ENCODE measurements around the gene ITGB2. TPM values are rescaled to one million over a fixed set of nuclear protein-coding genes. Genes with fewer than 3 reads are reported as not detected.

The ITGB2 gene
- total and polyA plus RNA-seq, 8 donors, result 7.7 to 404 (median 11.2) TPM

- TF ChIP-seq CTCF (IDR thresholded peaks at IDR 0.05), result no peak
- no peak for ATAC-seq
- Histone ChIP-seq H3K27ac (peak overlapping the region in 1 of 2 donors; percentile 51), H3K36me3 (peaks cover 0 to 86% of the 10 kb centered on the region in 2 donors), H3K27me3 (no peaks in the 10 kb centered on the region), H3K9me3 (no peaks in the 10 kb centered on the region), H3K4me3 (no peak overlapping the region), H3K4me1 (peaks cover 5 to 8% of the 10 kb centered on the region in 2 donors)
- peak in 1 of 4 donors; percentile 74 for DNase-seq
- intact Hi-C loops (cut with DNase I), result loop anchor here in 1 of 2 donors (10.0 kb wide), 1 partner anchor 167 kb away; no protein-coding TSS in a partner anchor
Measured at GRCh38 chr21:44957901-44958451, 37.3 kb upstream of the ITGB2 start.

GRCh38 chr21:44957047-44957831, 36.5 kb upstream of the ITGB2 start:
- peak in 1 of 4 donors; percentile 63 for DNase-seq
- no peaks in the 10 kb centered on the region for H3K9me3 ChIP-seq
- no peak overlapping the region for H3K27ac ChIP-seq
- no peak for TF ChIP-seq CTCF (IDR thresholded peaks at IDR 0.05)
- H3K36me3 ChIP-seq, result peaks cover 0 to 82% of the 10 kb centered on the region in 2 donors
- H3K4me3 ChIP-seq, result no peak overlapping the region
- no peak for ATAC-seq
- intact Hi-C loops (cut with DNase I), result loop anchor here in 1 of 2 donors (10.0 kb wide), 1 partner anchor 168 kb away; no protein-coding TSS in a partner anchor
- no peaks in the 10 kb centered on the region for H3K27me3 ChIP-seq
- H3K4me1 ChIP-seq, result peaks cover 5 to 8% of the 10 kb centered on the region in 2 donors

- intact Hi-C loops (cut with DNase I), result loop anchor here in 1 of 2 donors (10.0 kb wide), 1 partner anchor 168 kb away; no protein-coding TSS in a partner anchor
- ATAC-seq, result no peak
- H3K4me1 ChIP-seq, result peaks cover 5 to 8% of the 10 kb centered on the region in 2 donors
- no peak overlapping the region for H3K4me3 ChIP-seq
- no peaks in the 10 kb centered on the region for H3K27me3 ChIP-seq
- peaks cover 0 to 81% of the 10 kb centered on the region in 2 donors for H3K36me3 ChIP-seq
- DNase-seq, result peak in 1 of 4 donors; percentile 49
- no peak overlapping the region for H3K27ac ChIP-seq
- no peaks in the 10 kb centered on the region for H3K9me3 ChIP-seq
- TF ChIP-seq CTCF (IDR thresholded peaks at IDR 0.05), result no peak
Measured at GRCh38 chr21:44956356-44957046, 35.8 kb upstream of the ITGB2 start.

- DNase-seq (peak in 1 of 4 donors; percentile 59), ATAC-seq (no peak)
- H3K27ac ChIP-seq, result no peak overlapping the region
- peaks cover 5 to 8% of the 10 kb centered on the region in 2 donors for H3K4me1 ChIP-seq
- peaks cover 0 to 79% of the 10 kb centered on the region in 2 donors for H3K36me3 ChIP-seq
- no peaks in the 10 kb centered on the region for H3K9me3 ChIP-seq
- no peak overlapping the region for H3K4me3 ChIP-seq
- intact Hi-C loops (cut with DNase I), result loop anchor here in 1 of 2 donors (10.0 kb wide), 1 partner anchor 169 kb away; no protein-coding TSS in a partner anchor
- no peaks in the 10 kb centered on the region for H3K27me3 ChIP-seq
- TF ChIP-seq CTCF (IDR thresholded peaks at IDR 0.05), result no peak
Measured at GRCh38 chr21:44955798-44956175, 35.1 kb upstream of the ITGB2 start.

All from left lung (tissue), 10 donors.